ENCODE measurements around the gene SOST. TPM values are rescaled to one million over a fixed set of nuclear protein-coding genes. Genes with fewer than 3 reads are reported as not detected.

SOST gene
- total RNA-seq, 4 donors from 2014 or later = not detected

DNA sequence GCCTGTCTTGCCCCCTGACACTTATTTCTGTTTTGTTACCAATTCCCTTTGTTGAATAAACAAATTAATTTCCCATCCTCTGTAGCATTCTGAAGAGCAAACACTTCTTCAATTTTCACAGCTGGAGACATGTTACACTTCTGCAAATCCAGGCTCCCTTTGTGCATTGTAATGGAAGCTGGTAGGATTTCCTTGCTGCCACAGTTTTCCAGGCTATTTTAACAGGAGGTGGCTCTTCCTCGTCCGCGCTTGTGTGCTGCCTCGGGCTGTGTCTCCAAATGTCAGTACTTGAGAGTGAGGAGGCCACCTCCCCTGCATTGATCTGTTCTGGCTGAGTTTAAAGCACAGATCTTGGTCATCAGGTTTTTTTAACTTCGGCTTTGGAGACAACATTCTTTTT is 40.0 kb downstream of the SOST start:
- no peak for TF ChIP-seq CTCF (IDR thresholded peaks at IDR 0.05; ENCODE audit: low read depth)

- no peak for TF ChIP-seq CTCF (IDR thresholded peaks at IDR 0.05; ENCODE audit: low read depth)
These were observed 40.7 kb downstream of the SOST start for GRCh38 chr17:43717913-43718312.

DNA sequence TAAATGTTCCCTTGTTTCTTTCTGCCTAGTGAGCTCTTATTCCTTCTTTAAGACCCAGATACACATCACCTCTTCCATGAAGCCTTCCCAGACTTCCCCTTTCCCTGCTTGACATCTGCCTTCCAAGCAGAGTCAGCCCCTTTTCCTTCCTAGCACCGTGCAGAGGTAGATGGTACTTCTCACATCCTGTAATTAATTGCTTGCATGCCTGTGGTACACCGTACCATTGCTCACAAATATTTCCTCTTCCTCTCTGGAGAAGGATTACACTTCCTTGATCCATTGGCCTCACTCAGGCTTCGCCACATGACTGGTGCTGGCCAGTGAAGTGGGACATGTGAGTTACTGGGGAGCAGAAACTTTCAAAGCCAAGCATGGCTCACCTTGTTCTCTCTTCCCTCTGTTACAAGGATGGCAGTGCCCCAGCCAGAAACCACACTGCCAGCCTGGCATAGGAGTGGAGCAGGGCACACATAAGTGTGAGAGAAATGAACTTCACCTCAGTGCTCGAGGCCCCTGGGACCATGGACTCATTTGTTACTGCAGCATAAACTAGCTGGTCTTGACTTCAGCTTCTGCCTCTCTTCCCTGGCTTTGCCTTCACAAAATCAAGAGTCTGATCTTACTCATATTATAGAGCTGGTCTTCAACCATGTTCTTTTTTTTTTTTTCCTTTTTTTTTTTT is 44.0 kb downstream of the SOST start:
- TF ChIP-seq CTCF (IDR thresholded peaks at IDR 0.05; ENCODE audit: low read depth) = no peak

- TF ChIP-seq CTCF (IDR thresholded peaks at IDR 0.05; ENCODE audit: low read depth) = no peak
These were observed 45.0 kb downstream of the SOST start for GRCh38 chr17:43713494-43714162.

- no peak for TF ChIP-seq CTCF (IDR thresholded peaks at IDR 0.05; ENCODE audit: low read depth)
These were observed 46.2 kb downstream of the SOST start for GRCh38 chr17:43712397-43712796.

DNA sequence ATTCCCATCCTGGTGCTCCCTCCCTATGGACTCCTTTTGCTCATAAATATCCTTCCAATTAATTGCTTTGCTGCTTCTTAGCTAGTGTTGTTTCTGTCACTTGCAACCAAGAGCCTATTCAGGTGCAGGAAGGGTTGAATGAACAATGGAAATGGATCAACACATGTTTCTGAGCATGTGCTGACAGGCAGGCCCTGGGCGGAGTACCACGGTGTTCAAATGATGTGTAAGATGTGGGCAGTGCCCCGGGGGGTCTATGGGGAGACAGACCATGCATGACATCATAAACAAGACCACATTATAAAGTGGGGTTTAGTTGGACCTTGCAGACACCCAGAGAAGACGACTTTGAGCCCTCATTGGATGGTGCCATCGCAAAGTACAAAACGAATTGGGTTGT is 48.5 kb downstream of the SOST start:
- no peak for TF ChIP-seq CTCF (IDR thresholded peaks at IDR 0.05; ENCODE audit: low read depth)

GRCh38 chr17:43709210-43709609 is 49.4 kb downstream of the SOST start:
- no peak for TF ChIP-seq CTCF (IDR thresholded peaks at IDR 0.05; ENCODE audit: low read depth)
